GM21447 (cell line): ENCODE data around the gene ENG.
"Not testable (repeated sequence)": the region's sequence is repeated elsewhere in the genome, so short reads cannot be mapped to it uniquely, and the experiment has no call there.

Experiments used
- ATAC-seq: cut with Tn5 transposase; IDR thresholded peaks from one replicate; pipeline ENCODE4 v1.9.1; 2021; ENCODE audit not compliant: unreplicated experiment

Gene ENG

GRCh38 chr9:127854184-127854806, at the start of gene ENG:
Gene ENG, minus strand, starts transcription at chr9:127854658. Its CDS starts 303 bp downstream, at chr9:127854355.
- no peak for ATAC-seq

- no peak for ATAC-seq
These were observed 49.4 kb upstream of the ENG start for GRCh38 chr9:127903557-127904475.

GRCh38 chr9:127899128-127899943, 44.9 kb upstream of the ENG start, which contains the start of gene ST6GALNAC6:
Gene ST6GALNAC6, minus strand, starts transcription at chr9:127899603. Its CDS starts 1,622 bp downstream, at chr9:127897981.
- ATAC-seq = peak; percentile 44

- ATAC-seq = peak; percentile 4
These were observed 44.1 kb upstream of the ENG start for GRCh38 chr9:127898433-127899127.

DNA sequence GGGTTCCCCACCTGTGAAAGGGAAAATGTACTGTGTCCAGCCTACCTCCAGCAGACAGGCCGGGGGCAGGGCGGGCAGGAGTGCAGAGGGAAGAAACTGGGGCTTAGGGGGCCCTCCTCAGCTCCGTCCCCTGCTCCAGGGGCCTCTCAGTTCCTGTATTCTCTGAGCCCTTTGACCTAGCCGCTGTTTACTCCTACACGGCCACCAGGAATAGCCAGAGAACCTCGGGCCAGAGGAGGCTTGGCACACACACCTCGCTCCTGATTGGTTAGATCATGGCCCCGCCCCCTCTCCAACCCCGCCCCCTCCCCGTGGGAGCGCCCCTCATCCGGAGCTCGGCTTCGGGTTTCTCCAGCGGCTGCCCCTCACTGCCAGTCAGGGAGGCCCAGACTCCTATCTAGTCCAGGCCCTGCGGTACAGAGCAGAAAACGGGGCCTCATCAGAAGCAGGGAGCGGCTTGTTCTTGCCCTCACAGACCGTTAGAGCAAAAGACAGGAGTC, 42.8 kb upstream of the ENG start:
- ATAC-seq = no peak

- ATAC-seq = no peak
These were observed 42.1 kb upstream of the ENG start for GRCh38 chr9:127896395-127897192.

DNA sequence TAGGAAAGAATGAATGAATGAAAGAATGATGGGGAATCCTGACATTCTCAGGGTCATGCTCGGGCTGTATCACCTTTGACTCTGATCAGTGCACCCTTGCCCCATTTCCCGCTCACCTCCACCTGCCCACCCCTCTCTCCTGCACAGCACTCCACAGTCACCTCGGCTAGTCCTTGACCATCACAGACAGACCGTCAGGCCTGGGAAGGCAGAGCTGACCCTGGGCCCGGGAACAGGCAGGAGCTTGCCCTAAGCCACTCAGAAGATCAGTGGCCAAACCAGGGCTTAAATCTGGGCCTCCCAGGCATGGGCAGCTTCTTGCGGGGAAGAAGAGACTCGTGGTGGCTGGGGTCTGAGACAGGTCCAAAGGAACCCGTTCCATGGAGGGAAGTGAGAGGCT, 41.4 kb upstream of the ENG start:
- no peak for ATAC-seq

- no peak for ATAC-seq
These were observed 38.9 kb upstream of the ENG start for GRCh38 chr9:127893392-127893791.

GRCh38 chr9:127892831-127893230, 38.4 kb upstream of the ENG start:
- ATAC-seq = no peak

GRCh38 chr9:127890053-127890452, 35.6 kb upstream of the ENG start:
- no peak for ATAC-seq

DNA sequence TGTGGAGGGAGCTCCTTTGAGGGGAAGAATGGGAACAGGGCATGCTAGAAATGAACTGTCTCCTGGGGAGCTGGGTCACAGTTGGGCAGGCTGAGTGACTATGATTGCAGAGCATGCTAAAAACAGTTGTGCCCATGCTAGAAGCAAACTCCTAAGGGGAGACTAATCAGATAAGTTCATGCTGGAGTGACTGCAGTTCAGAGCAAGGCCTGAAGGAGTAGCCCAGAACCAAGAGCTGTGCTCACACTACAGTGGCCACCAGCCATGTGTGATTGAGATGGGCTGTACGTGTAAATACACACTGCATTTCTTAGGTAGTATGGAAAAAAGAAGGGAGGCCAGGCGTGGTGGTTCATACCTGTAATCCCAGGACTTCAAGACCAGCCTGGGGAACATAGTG, 33.3 kb upstream of the ENG start:
- ATAC-seq = no peak

- no peak for ATAC-seq
These were observed 32.0 kb upstream of the ENG start for GRCh38 chr9:127886401-127886972.

DNA sequence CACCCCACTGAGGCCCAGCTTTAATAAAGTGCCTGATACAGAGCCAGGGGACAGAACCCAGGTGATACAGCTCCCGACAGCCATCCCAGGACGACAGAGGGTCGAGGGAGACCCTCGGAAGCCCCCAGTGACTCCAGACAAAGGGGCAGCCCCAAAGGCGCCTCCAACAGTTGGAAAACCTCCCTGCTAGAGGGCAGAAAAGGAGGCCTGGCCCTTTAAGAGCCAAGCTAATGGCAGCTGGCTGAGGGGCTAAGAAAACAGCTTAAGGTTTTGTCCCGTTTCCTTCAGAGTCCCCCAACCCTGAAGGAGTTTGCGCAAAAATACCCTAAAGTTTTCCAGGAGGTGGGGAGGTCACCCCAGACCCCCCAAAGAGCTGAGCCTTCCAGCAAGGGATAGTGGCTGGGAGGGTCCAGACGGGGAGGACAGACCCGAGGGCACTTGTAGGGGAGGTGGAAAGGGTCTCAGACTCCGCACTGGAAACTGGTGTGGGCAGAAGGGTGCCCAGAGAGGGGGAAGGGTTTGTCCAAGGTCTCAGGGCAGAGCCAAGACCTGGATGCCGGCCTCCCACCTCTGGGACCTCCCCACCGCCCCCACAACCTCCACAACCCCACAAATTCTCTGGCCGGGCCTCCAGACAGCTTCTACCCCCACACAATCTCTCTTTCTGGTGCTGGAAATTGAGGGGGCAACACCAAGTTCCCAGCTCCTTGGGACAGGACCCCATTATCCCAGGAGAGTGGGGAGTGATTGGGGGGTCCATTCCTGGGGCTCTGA, 31.2 kb upstream of the ENG start:
- no peak for ATAC-seq

DNA sequence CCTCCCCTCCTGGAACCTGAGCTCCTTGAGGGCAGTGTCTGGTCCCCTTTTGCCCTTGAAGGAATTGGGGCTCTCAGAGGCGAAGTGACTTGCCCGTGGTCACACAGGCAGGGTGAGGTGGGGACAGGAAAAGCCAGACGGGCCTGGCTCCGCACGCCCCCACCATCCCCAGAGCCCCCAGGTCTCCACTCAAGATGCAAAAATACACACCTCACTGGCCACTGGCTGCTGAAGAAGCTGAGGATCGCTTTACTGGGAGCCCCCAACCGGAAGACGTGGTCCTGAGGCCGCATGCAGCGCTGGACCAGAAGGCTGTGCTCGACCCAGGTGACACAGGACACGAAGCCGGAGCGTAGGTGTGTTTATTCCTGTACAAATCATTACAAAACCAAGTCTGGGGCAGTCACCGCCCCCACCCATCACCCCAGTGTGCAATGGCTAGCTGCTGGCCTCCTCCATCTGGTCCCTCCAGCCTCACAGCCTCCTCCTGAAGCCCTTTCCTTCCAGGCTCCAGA, 30.6 kb upstream of the ENG start:
- ATAC-seq = no peak

DNA sequence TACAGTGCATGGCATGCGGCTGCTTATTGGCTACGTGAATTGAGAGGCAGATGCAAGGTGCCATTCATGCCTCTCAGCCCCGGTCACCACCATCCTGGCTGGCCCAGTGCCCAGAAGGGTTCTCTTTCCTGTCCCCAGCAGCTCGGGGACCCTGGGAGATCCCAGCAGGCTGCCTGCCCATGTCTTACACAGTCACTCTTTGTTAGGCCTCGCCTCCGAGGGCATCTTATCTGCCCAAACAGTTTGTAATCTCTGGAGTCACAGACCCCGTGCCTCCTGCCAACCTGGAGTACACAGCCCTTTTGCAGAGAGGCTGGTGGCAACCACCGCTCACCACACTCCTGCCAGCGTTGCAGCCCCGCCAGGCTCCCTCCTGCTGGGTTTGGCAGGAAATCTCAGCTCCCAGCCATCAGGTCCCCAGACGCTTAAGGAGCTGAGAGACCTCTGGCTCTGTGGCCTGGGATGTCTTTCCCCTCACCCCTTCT, 30.0 kb upstream of the ENG start:
- ATAC-seq = no peak

- no peak for ATAC-seq
These were observed 29.5 kb upstream of the ENG start for GRCh38 chr9:127883959-127884358.

DNA sequence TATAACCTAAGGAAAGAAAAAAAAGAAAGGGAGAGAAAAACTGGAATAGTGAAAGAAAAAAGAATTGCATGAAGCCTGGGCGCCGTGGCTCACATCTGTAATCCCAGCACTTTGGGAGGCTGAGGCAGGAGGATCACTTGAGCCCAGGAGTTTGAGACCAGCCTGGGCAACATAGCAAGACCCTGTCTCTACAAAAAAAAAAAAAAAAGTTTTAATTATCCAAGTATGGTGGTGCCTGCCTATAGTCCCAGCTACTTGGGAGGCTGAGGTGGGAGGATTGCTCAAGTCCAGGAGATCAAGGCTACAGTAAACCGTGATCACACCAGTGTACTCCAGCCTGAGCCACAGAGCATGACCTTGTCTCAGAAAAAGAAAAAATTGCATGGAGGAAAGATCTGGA, 27.3 kb upstream of the ENG start:
- not testable (repeated sequence) for ATAC-seq

DNA sequence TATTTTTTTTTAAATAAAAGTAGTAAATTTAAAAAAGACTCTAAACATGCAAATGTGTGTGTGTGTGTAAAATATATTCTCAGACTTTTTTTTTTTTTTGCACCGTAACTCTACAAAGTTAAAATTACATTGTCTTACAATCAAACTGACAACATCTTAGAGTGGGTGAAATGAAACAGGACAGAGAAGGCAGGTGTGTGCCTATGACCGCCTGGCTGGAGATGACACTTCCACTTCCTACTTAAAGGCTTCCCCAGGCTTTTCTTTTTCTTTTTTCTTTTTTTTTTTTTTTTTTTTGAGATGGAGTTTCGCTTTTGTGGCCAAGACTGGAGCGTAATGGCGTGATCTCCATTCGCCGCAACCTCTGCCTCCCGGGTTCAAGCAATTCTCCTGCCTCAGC, 25.7 kb upstream of the ENG start:
- no peak for ATAC-seq
